GM23338 (cell line): ENCODE data around the gene STK16. TPM values are rescaled to one million over a fixed set of nuclear protein-coding genes. Genes with fewer than 3 reads are reported as not detected.

ENCODE experiments used
- ATAC-seq: fragments of 200-7000 bp; cut with Tn5 transposase; 3 replicates; pipeline ENCODE4 v1.9.1; 2020
- DNase-seq: peaks from one replicate; pipeline ENCODE4 v3.0.0-alpha.2; 2015; ENCODE audit warnings: low spot score
- H2AFZ ChIP-seq: fragments of 200-600 bp; sonication (generic); 2 replicates; pipeline ENCODE4 v1.8.0; 2016; ENCODE audit warnings: antibody characterized with exemption, mild to moderate bottlenecking, moderate library complexity
- H3F3A ChIP-seq: fragments of 200-600 bp; sonication (generic); replicated peaks from 2 replicates; pipeline ENCODE4 v1.8.0; 2017; ENCODE audit warnings: antibody characterized with exemption, mixed run types, low read depth
- H3K27ac ChIP-seq: fragments of 200-600 bp; sonication (generic); 2 replicates; pipeline ENCODE4 v1.6.1; 2016; ENCODE audit warnings: low read depth
- H3K27me3 ChIP-seq: fragments of 200-600 bp; sonication (generic); 2 replicates; pipeline ENCODE4 v1.8.0; 2016; ENCODE audit warnings: mild to moderate bottlenecking, mixed run types, moderate library complexity; ENCODE audit not compliant: insufficient read depth
- H3K36me3 ChIP-seq: fragments of 200-600 bp; sonication (generic); 2 replicates; pipeline ENCODE4 v1.8.0; 2016; ENCODE audit warnings: mild to moderate bottlenecking; ENCODE audit not compliant: insufficient read depth
- H3K4me1 ChIP-seq: fragments of 200-600 bp; sonication (generic); 2 replicates; pipeline ENCODE4 v1.8.0; 2016; ENCODE audit warnings: mild to moderate bottlenecking, moderate library complexity; ENCODE audit not compliant: insufficient read depth
- H3K4me2 ChIP-seq: fragments of 200-600 bp; sonication (generic); 2 replicates; pipeline ENCODE4 v1.7.1; 2017; ENCODE audit warnings: mixed run types
- H3K4me3 ChIP-seq: fragments of 200-600 bp; sonication (generic); 2 replicates; pipeline ENCODE4 v1.6.1; 2016; ENCODE audit warnings: mixed run types
- H3K79me2 ChIP-seq: fragments of 200-600 bp; sonication (generic); replicated peaks from 2 replicates; pipeline ENCODE4 v1.8.0; 2017; ENCODE audit warnings: mild to moderate bottlenecking; ENCODE audit not compliant: insufficient read depth
- H3K9me2 ChIP-seq: fragments of 200-600 bp; sonication (generic); 2 replicates; pipeline ENCODE4 v1.8.0; 2017; ENCODE audit not compliant: insufficient read depth
- H4K20me1 ChIP-seq: fragments of 200-600 bp; sonication (generic); replicated peaks from 2 replicates; pipeline ENCODE4 v1.8.0; 2017; ENCODE audit warnings: mild to moderate bottlenecking; ENCODE audit not compliant: insufficient read depth
- H3K27ac Mint-ChIP-seq: 2 replicates; pipeline ENCODE4 v1.8.0; 2020; ENCODE audit warnings: inconsistent platforms, mild to moderate bottlenecking, moderate library complexity, mixed read lengths
- H3K27me3 Mint-ChIP-seq: 3 replicates; pipeline ENCODE4 v1.8.0; 2022; ENCODE audit warnings: low read depth, mild to moderate bottlenecking, moderate library complexity, mixed read lengths, inconsistent platforms; ENCODE audit not compliant: insufficient read depth, poor library complexity
- H3K36me3 Mint-ChIP-seq: 3 replicates; pipeline ENCODE4 v1.8.0; 2021; ENCODE audit warnings: low read depth, mild to moderate bottlenecking, inconsistent platforms, moderate library complexity, mixed read lengths
- H3K4me1 Mint-ChIP-seq: 3 replicates; pipeline ENCODE4 v1.8.0; 2020; ENCODE audit warnings: mild to moderate bottlenecking, inconsistent platforms, mixed read lengths
- H3K4me3 Mint-ChIP-seq: 3 replicates; pipeline ENCODE4 v1.8.0; 2021; ENCODE audit warnings: moderate library complexity, mild to moderate bottlenecking, inconsistent platforms, mixed read lengths
- H3K9me3 Mint-ChIP-seq: 3 replicates; pipeline ENCODE4 v1.8.0; 2020; ENCODE audit warnings: moderate library complexity, mild to moderate bottlenecking, inconsistent platforms, mixed read lengths
- CREB1 ChIP-seq: fragments of 250-450 bp; sonication (Bioruptor Pico); IDR thresholded peaks from 2 replicates; pipeline ENCODE4 v1.5.0; 2020; ENCODE audit warnings: low read depth, mild to moderate bottlenecking, moderate library complexity
- CTCF ChIP-seq, 2 experiments: fragments of 200-600 bp in 1 of 2; sonication (generic) in 1 of 2; conservative IDR thresholded peaks; 2 replicates each; pipeline versions ENCODE4 v1.5.1 to v1.6.1; 2016 to 2017; ENCODE audit warnings: antibody characterized with exemption in 2 of 2, low read depth in 2 of 2, mild to moderate bottlenecking in 2 of 2, moderate library complexity in 1 of 2
- EZH2 ChIP-seq: fragments of 200-600 bp; sonication (generic); IDR thresholded peaks from one replicate; pipeline ENCODE4 v1.8.0; 2017; ENCODE audit warnings: antibody characterized with exemption, mild to moderate bottlenecking, low read depth; ENCODE audit not compliant: unreplicated experiment
- EZH2phosphoT487 ChIP-seq: fragments of 200-600 bp; sonication (generic); IDR thresholded peaks from one replicate; pipeline ENCODE4 v1.8.1; 2018; ENCODE audit warnings: antibody characterized with exemption; ENCODE audit not compliant: unreplicated experiment
- JUNB ChIP-seq: IDR thresholded peaks from one replicate; pipeline ENCODE4 v1.6.1; 2016; ENCODE audit warnings: antibody characterized with exemption; ENCODE audit not compliant: unreplicated experiment
- REST ChIP-seq: IDR thresholded peaks from one replicate; pipeline ENCODE4 v1.6.1; 2018; ENCODE audit warnings: antibody characterized with exemption; ENCODE audit not compliant: unreplicated experiment
- STAT1 ChIP-seq: IDR thresholded peaks from one replicate; pipeline ENCODE4 v1.6.1; 2016; ENCODE audit warnings: antibody characterized with exemption; ENCODE audit not compliant: unreplicated experiment
- ZNF331 ChIP-seq: fragments of 250-450 bp; sonication (Bioruptor Pico); IDR thresholded peaks from 2 replicates; pipeline ENCODE4 v1.5.0; 2020; ENCODE audit warnings: low read depth, mild to moderate bottlenecking, moderate library complexity
- ZNF462 ChIP-seq: fragments of 250-450 bp; sonication (Bioruptor Pico); IDR thresholded peaks from 2 replicates; pipeline ENCODE4 v1.5.0; 2020; ENCODE audit warnings: mild to moderate bottlenecking, moderate library complexity
- polyA plus RNA-seq: library from polyadenylated mRNA; unstranded; fragments of >200 nt; fragmentation: Nextera tagmentation; extraction: Ambion mirVana; gene quantifications from 2 replicates; pipeline ENCODE4 v1.2.1, GENCODE V29; 2016
- total RNA-seq: library from RNA; depleted of rRNA; stranded (reverse); fragments of >200 nt; shearing (Covaris generic); gene quantifications from 2 replicates; pipeline ENCODE4 v1.2.3, GENCODE V29; 2014

STK16 gene
- total and polyA plus RNA-seq, 2 experiments from 2014 or later, result 3.1 to 17.0 TPM

GRCh38 chr2:219285894-219286425 lies 40.7 kb downstream of the STK16 start (continued):
- TF ChIP-seq ZNF331 (CRISPR knock-in tag), result no peak

GRCh38 chr2:219286436-219287115 lies 41.3 kb downstream of the STK16 start:
- peaks cover 4% of the 10 kb centered on the region; the same call in 1 of the 2 replicates for H3K4me1 ChIP-seq
- ATAC-seq (peak; percentile 27), DNase-seq (peak; percentile 37)
- no peaks in the 10 kb centered on the region for H3K9me3 Mint-ChIP-seq
- H3K4me3 ChIP-seq, result peak overlapping the region; percentile 43
- H4K20me1 ChIP-seq, result no peaks in the 10 kb centered on the region; the same call in 1 of the 2 replicates
- H3F3A ChIP-seq, result no peaks in the 10 kb centered on the region
- no peaks in the 10 kb centered on the region for H3K27me3 ChIP-seq
- H3K4me2 ChIP-seq, result peak overlapping the region; percentile 75
- TF ChIP-seq ZNF462 (CRISPR knock-in tag) (no peak), EZH2 (no peak), REST (no peak), CTCF (conservative IDR thresholded peaks at IDR 0.05; ENCODE audit: low read depth in 2 of 2) (0 out of 4 replicates have a peak, but pooled peaks of 1 of the 2 experiments have one; percentile 23), JUNB (no peak), CREB1 (CRISPR knock-in tag) (no peak), EZH2phosphoT487 (no peak), STAT1 (no peak)
- peaks cover 12% of the 10 kb centered on the region for H3K4me1 Mint-ChIP-seq
- H3K36me3 Mint-ChIP-seq, result peaks cover 4% of the 10 kb centered on the region; the same call in 2 of the 3 replicates
- no peaks in the 10 kb centered on the region for H3K79me2 ChIP-seq
- H3K27ac Mint-ChIP-seq, result peak overlapping the region; percentile 19
- no peak overlapping the region for H3K27ac ChIP-seq
- H3K27me3 Mint-ChIP-seq, result peaks cover 4% of the 10 kb centered on the region
- H3K9me2 ChIP-seq, result no peaks in the 10 kb centered on the region
- peak overlapping the region; percentile 28 for H3K4me3 Mint-ChIP-seq
- no peaks in the 10 kb centered on the region; the same call in 1 of the 2 replicates for H3K36me3 ChIP-seq
- no peak overlapping the region for H2AFZ ChIP-seq
